ENCODE results near the gene SLC35C1.

SLC35C1 gene

GRCh38 chr11:45774786-45775185, 30.2 kb upstream of the SLC35C1 start:
- H3K27ac ChIP-seq = no peak overlapping the region
- no peak overlapping the region for H3K4me3 ChIP-seq
- DNase-seq = peak in 1 of 2 donors; percentile 32
- peaks cover 0 to 11% (median 1%) of the 10 kb centered on the region in 4 donors for H3K4me1 ChIP-seq
- H3K9me3 ChIP-seq = no peaks in the 10 kb centered on the region
- TF ChIP-seq CTCF (IDR thresholded peaks at IDR 0.05) = no peak
- H3K27me3 ChIP-seq = peaks cover 0 to 10% of the 10 kb centered on the region in 2 donors
- H3K36me3 ChIP-seq = no peaks in the 10 kb centered on the region
- intact Hi-C loops (cut with DNase I; ENCODE audit: low total_unique reads) = loop anchor here (5.0 kb wide), 1 partner anchor 402 kb away; no protein-coding TSS in a partner anchor

- intact Hi-C loops (cut with DNase I; ENCODE audit: low total_unique reads) = no loop called here
- TF ChIP-seq CTCF (IDR thresholded peaks at IDR 0.05) = no peak
- Histone ChIP-seq H3K36me3 (no peaks in the 10 kb centered on the region), H3K9me3 (no peaks in the 10 kb centered on the region), H3K27ac (no peak overlapping the region), H3K27me3 (peaks cover 0 to 19% of the 10 kb centered on the region in 2 donors), H3K4me3 (no peak overlapping the region), H3K4me1 (peaks cover 0 to under 1% (median 0%) of the 10 kb centered on the region in 4 donors)
- no peak for DNase-seq
These were observed 27.6 kb upstream of the SLC35C1 start for GRCh38 chr11:45777127-45777969.

- no peak for DNase-seq
- intact Hi-C loops (cut with DNase I; ENCODE audit: low total_unique reads) = no loop called here
These were observed 26.6 kb upstream of the SLC35C1 start for GRCh38 chr11:45778341-45778740.

DNA sequence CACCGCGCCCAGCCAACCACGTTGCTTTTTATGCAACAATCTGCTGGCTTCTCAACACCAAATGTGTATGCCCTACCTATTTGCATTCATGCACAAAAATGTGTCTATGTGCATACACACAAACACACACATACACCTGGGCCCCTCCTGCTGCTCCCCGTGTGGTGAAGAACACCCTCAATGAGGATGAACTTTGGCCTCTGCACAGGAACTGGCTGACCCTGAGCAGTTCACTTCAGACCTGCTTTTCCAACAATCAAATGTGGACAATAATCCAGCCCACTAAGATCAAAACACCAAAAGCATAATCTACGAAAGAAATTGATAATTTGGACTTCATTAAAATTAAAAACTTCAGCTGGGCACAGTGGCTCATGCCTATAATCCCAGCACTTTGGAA, 25.3 kb upstream of the SLC35C1 start:
- Histone ChIP-seq H3K36me3 (no peaks in the 10 kb centered on the region), H3K4me1 (no peaks in the 10 kb centered on the region), H3K4me3 (no peak overlapping the region), H3K27ac (no peak overlapping the region), H3K27me3 (peaks cover 0 to 19% of the 10 kb centered on the region in 2 donors), H3K9me3 (no peaks in the 10 kb centered on the region)
- intact Hi-C loops (cut with DNase I; ENCODE audit: low total_unique reads) = no loop called here
- no peak for TF ChIP-seq CTCF (IDR thresholded peaks at IDR 0.05)
- DNase-seq = no peak

More at GRCh38 chr11:45778341-45778740, 26.6 kb upstream of the SLC35C1 start:
- Histone ChIP-seq H3K27me3 (peaks cover 0 to 19% of the 10 kb centered on the region in 2 donors), H3K9me3 (no peaks in the 10 kb centered on the region), H3K36me3 (no peaks in the 10 kb centered on the region), H3K27ac (no peak overlapping the region), H3K4me3 (no peak overlapping the region), H3K4me1 (no peaks in the 10 kb centered on the region)
- TF ChIP-seq CTCF (IDR thresholded peaks at IDR 0.05) = no peak

GRCh38 chr11:45786272-45786671, 18.7 kb upstream of the SLC35C1 start:
- DNase-seq = no peak
- TF ChIP-seq CTCF (IDR thresholded peaks at IDR 0.05) = no peak
- no peak overlapping the region for H3K27ac ChIP-seq
- intact Hi-C loops (cut with DNase I; ENCODE audit: low total_unique reads) = no loop called here
- no peaks in the 10 kb centered on the region for H3K4me1 ChIP-seq
- H3K4me3 ChIP-seq = no peak overlapping the region
- peaks cover 0 to 9% of the 10 kb centered on the region in 2 donors for H3K27me3 ChIP-seq
- peaks cover 0 to 12% (median 6%) of the 10 kb centered on the region in 3 donors for H3K9me3 ChIP-seq
- no peaks in the 10 kb centered on the region for H3K36me3 ChIP-seq

Data from tibial artery (tissue), 4 donors.